Nephron progenitor cell (in vitro differentiated cells): ENCODE measurements around the gene FLT4.

Experiments used
- DNase-seq: peaks from one replicate; pipeline ENCODE4 v3.0.0; 2021
- H3K27ac Mint-ChIP-seq: 2 replicates; pipeline ENCODE4 v1.8.0; 2021; ENCODE audit warnings: mild to moderate bottlenecking, moderate library complexity, mixed read lengths
- H3K27me3 Mint-ChIP-seq: 2 replicates; pipeline ENCODE4 v1.8.0; 2021; ENCODE audit warnings: mild to moderate bottlenecking, low read depth, mixed read lengths; ENCODE audit not compliant: poor library complexity
- H3K36me3 Mint-ChIP-seq: 2 replicates; pipeline ENCODE4 v1.8.0; 2021; ENCODE audit warnings: low read depth, mixed read lengths
- H3K4me1 Mint-ChIP-seq: 2 replicates; pipeline ENCODE4 v1.8.0; 2021; ENCODE audit warnings: mixed read lengths
- H3K4me3 Mint-ChIP-seq: 2 replicates; pipeline ENCODE4 v1.8.0; 2021; ENCODE audit warnings: mild to moderate bottlenecking, moderate library complexity, mixed read lengths
- H3K9me3 Mint-ChIP-seq: 2 replicates; pipeline ENCODE4 v1.8.0; 2021; ENCODE audit warnings: mild to moderate bottlenecking, moderate library complexity, mixed read lengths
- CTCF ChIP-seq: fragments of 200-600 bp; sonication (generic); IDR thresholded peaks from 2 replicates; pipeline ENCODE4 v1.5.0; 2021; ENCODE audit warnings: antibody characterized with exemption

Gene FLT4

GRCh38 chr5:180589771-180590542 lies 59.4 kb downstream of the FLT4 start:
- Mint-ChIP-seq H3K4me3 (peak overlapping the region; percentile 61), H3K9me3 (peaks cover 23% of the 10 kb centered on the region), H3K27me3 (peaks cover 74% of the 10 kb centered on the region), H3K4me1 (peaks cover 31% of the 10 kb centered on the region), H3K27ac (no peak overlapping the region), H3K36me3 (peaks cover 6% of the 10 kb centered on the region)
- no peak for TF ChIP-seq CTCF
- DNase-seq = no peak

GRCh38 chr5:180586870-180587269 lies 62.5 kb downstream of the FLT4 start:
- Mint-ChIP-seq H3K27me3 (peaks cover 61% of the 10 kb centered on the region), H3K4me1 (peaks cover 21% of the 10 kb centered on the region), H3K9me3 (peaks cover 38% of the 10 kb centered on the region), H3K27ac (no peak overlapping the region), H3K4me3 (no peak overlapping the region), H3K36me3 (peaks cover 6% of the 10 kb centered on the region)
- DNase-seq = no peak
- TF ChIP-seq CTCF = no peak

GRCh38 chr5:180586204-180586603 lies 63.2 kb downstream of the FLT4 start:
- Mint-ChIP-seq H3K4me3 (no peak overlapping the region), H3K27me3 (peaks cover 59% of the 10 kb centered on the region), H3K27ac (no peak overlapping the region), H3K9me3 (peaks cover 38% of the 10 kb centered on the region), H3K4me1 (peaks cover 25% of the 10 kb centered on the region), H3K36me3 (peaks cover 6% of the 10 kb centered on the region)
- no peak for DNase-seq
- no peak for TF ChIP-seq CTCF

- no peak for DNase-seq
- Mint-ChIP-seq H3K27ac (no peak overlapping the region), H3K27me3 (peaks cover 48% of the 10 kb centered on the region), H3K9me3 (peaks cover 28% of the 10 kb centered on the region), H3K4me1 (peaks cover 22% of the 10 kb centered on the region), H3K4me3 (no peak overlapping the region), H3K36me3 (peaks cover 1% of the 10 kb centered on the region)
- TF ChIP-seq CTCF = no peak
These were observed 65.7 kb downstream of the FLT4 start for GRCh38 chr5:180583738-180584137.

GRCh38 chr5:180580681-180581080 lies 68.7 kb downstream of the FLT4 start:
- no peak for DNase-seq
- H3K4me1 Mint-ChIP-seq = peaks cover 13% of the 10 kb centered on the region
- peaks cover 30% of the 10 kb centered on the region for H3K36me3 Mint-ChIP-seq
- peak overlapping the region; percentile 13 for H3K27ac Mint-ChIP-seq
- H3K27me3 Mint-ChIP-seq = peaks cover 20% of the 10 kb centered on the region
- no peak for TF ChIP-seq CTCF
- H3K9me3 Mint-ChIP-seq = peaks cover 18% of the 10 kb centered on the region
- H3K4me3 Mint-ChIP-seq = no peak overlapping the region

- no peak for DNase-seq
- peaks cover 75% of the 10 kb centered on the region for H3K36me3 Mint-ChIP-seq
These were observed 73.8 kb downstream of the FLT4 start for GRCh38 chr5:180575571-180575970.

More at GRCh38 chr5:180575571-180575970, 73.8 kb downstream of the FLT4 start:
- no peak for TF ChIP-seq CTCF
- Mint-ChIP-seq H3K9me3 (no peaks in the 10 kb centered on the region), H3K4me1 (peaks cover under 1% of the 10 kb centered on the region), H3K4me3 (no peak overlapping the region), H3K27me3 (no peaks in the 10 kb centered on the region), H3K27ac (no peak overlapping the region)
